HCT116 (cell line): ENCODE results near the gene TMEM209. TPM values are rescaled to one million over a fixed set of nuclear protein-coding genes. Genes with fewer than 3 reads are reported as not detected.
"Not testable (repeated sequence)": the region's sequence is repeated elsewhere in the genome, so short reads cannot be mapped to it uniquely, and the experiment has no call there.

ENCODE experiments used
- ATAC-seq: fragments of 200-7000 bp; cut with Tn5 transposase; 2 replicates; pipeline ENCODE4 v1.9.1; 2020; ENCODE audit warnings: mild to moderate bottlenecking, moderate library complexity
- BruUV-seq: library from RNA; stranded (reverse); fragments of 400-500 nt; replicated peaks from 2 replicates; lab custom pipeline; 2021; lab: Mats Ljungman, UMichigan
- CTCF ChIA-PET: fragments of 300-600 bp; sonication (Branson Sonifier 250); formaldehyde crosslinking; loops from one replicate; lab custom pipeline; 2021; ENCODE audit warnings: antibody characterized with exemption; lab: Charles Lee
- POLR2A ChIA-PET: fragments of 300-600, 350-600 bp; sonication (Branson Sonifier 250); formaldehyde crosslinking; loops from one replicate; lab custom pipeline; 2021; ENCODE audit warnings: antibody characterized with exemption; lab: Charles Lee
- RAD21 ChIA-PET, 2 experiments: fragments of 300-600 bp; sonication (Branson Sonifier 250); formaldehyde crosslinking; loops; one replicate each; lab custom pipeline; 2023; ENCODE audit warnings: low total read pairs in 2 of 2; ENCODE audit not compliant: uncharacterized antibody in 2 of 2, unreplicated experiment in 2 of 2, low non-redundant PET in 1 of 2; lab: Charles Lee
- DNase-seq: peaks from one replicate; pipeline ENCODE4 v3.0.0-alpha.2; 2010; ENCODE audit warnings: low read depth, low spot score
- H2AFZ ChIP-seq: fragments of 200-600 bp; shearing (Covaris generic), sonication (generic); 2 replicates; pipeline ENCODE4 v1.6.1; 2017; ENCODE audit warnings: low read depth, mixed run types, mixed read lengths, antibody characterized with exemption, low read length; ENCODE audit not compliant: poor library complexity, severe bottlenecking
- H3K27ac ChIP-seq: 2 replicates; pipeline ENCODE4 v1.5.1; 2012; ENCODE audit warnings: low read depth, low read length
- H3K27me3 ChIP-seq: fragments of 200-600 bp; sonication (generic); 2 replicates; pipeline ENCODE4 v1.6.1; 2016; ENCODE audit warnings: mixed run types, low read length, mixed read lengths; ENCODE audit not compliant: insufficient read depth
- H3K36me3 ChIP-seq, 2 experiments: fragments of 200-500 bp in 1 of 2; fragments of 200-600 bp in 1 of 2; sonication (Bioruptor generic) in 1 of 2; sonication (generic) in 1 of 2; 2 replicates each; pipeline versions ENCODE4 v1.5.1 to v1.6.1; 2014 to 2016; ENCODE audit warnings: low read length in 2 of 2, inconsistent platforms in 1 of 2, mixed read lengths in 1 of 2, mixed run types in 1 of 2; ENCODE audit not compliant: insufficient read depth in 2 of 2, control insufficient read depth in 1 of 2
- H3K4me1 ChIP-seq, 2 experiments: fragments of 200-600 bp in 1 of 2; sonication (generic) in 1 of 2; 2 replicates each; pipeline versions ENCODE4 v1.5.1 to v1.6.1; 2012 to 2017; ENCODE audit warnings: low read length in 2 of 2, inconsistent platforms in 1 of 2, mild to moderate bottlenecking in 1 of 2, mixed read lengths in 1 of 2, mixed run types in 1 of 2, moderate library complexity in 1 of 2; ENCODE audit not compliant: insufficient read depth in 2 of 2, control insufficient read depth in 1 of 2
- H3K4me2 ChIP-seq: fragments of 200-600 bp; sonication (generic); 2 replicates; pipeline ENCODE4 v1.6.1; 2017; ENCODE audit warnings: mixed run types, low read length, mixed read lengths
- H3K4me3 ChIP-seq, 2 experiments: fragments of 200-600 bp in 1 of 2; sonication (generic) in 1 of 2; replicated peaks in 1 of 2; 2 replicates each; pipeline ENCODE4 v1.5.1; 2011 to 2016; ENCODE audit warnings: low read length in 2 of 2, control low read depth in 1 of 2, low read depth in 1 of 2, mild to moderate bottlenecking in 1 of 2, mixed read lengths in 1 of 2, mixed run types in 1 of 2
- H3K79me2 ChIP-seq: fragments of 200-600 bp; sonication (generic); 2 replicates; pipeline ENCODE4 v1.6.1; 2017; ENCODE audit warnings: mild to moderate bottlenecking, mixed run types, low read length, moderate library complexity, mixed read lengths; ENCODE audit not compliant: insufficient read depth
- H3K9ac ChIP-seq: fragments of 200-600 bp; sonication (generic); 2 replicates; pipeline ENCODE4 v1.6.1; 2016; ENCODE audit warnings: low read length, mixed read lengths
- H3K9me2 ChIP-seq: fragments of 200-600 bp; sonication (generic), shearing (Covaris generic); 2 replicates; pipeline ENCODE4 v1.6.1; 2017; ENCODE audit warnings: mixed run types, mild to moderate bottlenecking, moderate library complexity; ENCODE audit not compliant: insufficient read depth
- H3K9me3 ChIP-seq, 2 experiments: fragments of 200-500 bp in 1 of 2; fragments of 200-600 bp in 1 of 2; sonication (Bioruptor generic) in 1 of 2; sonication (generic) in 1 of 2; 2 replicates each; pipeline ENCODE4 v1.6.1; 2014 to 2017; ENCODE audit warnings: low read length in 2 of 2, mixed read lengths in 2 of 2, inconsistent platforms in 1 of 2, low read depth in 1 of 2, mild to moderate bottlenecking in 1 of 2, mixed run types in 1 of 2, moderate library complexity in 1 of 2; ENCODE audit not compliant: control insufficient read depth in 1 of 2, insufficient read depth in 1 of 2
- H4K20me1 ChIP-seq: fragments of 200-600 bp; sonication (generic), shearing (Covaris generic); 2 replicates; pipeline ENCODE4 v1.6.1; 2017; ENCODE audit warnings: mixed run types, mild to moderate bottlenecking, moderate library complexity; ENCODE audit not compliant: insufficient read depth
- ELF1 ChIP-seq: IDR thresholded peaks from 2 replicates; pipeline ENCODE4 v1.6.1; 2012; ENCODE audit warnings: low read depth, borderline replicate concordance
- EZH2phosphoT487 ChIP-seq: fragments of 200-600 bp; IDR thresholded peaks from 2 replicates; pipeline ENCODE4 v1.6.1; 2018; ENCODE audit warnings: antibody characterized with exemption, borderline replicate concordance
- JUND ChIP-seq: IDR thresholded peaks from 2 replicates; pipeline ENCODE4 v1.6.1; 2012
- MAX ChIP-seq: IDR thresholded peaks from 2 replicates; pipeline ENCODE4 v1.6.1; 2012
- POLR2AphosphoS5 ChIP-seq: IDR thresholded peaks from 2 replicates; pipeline ENCODE4 v1.6.1; 2011; ENCODE audit warnings: mild to moderate bottlenecking, low read depth, low read length, moderate library complexity
- SP1 ChIP-seq: IDR thresholded peaks from 2 replicates; pipeline ENCODE4 v1.6.1; 2012; ENCODE audit warnings: low read depth
- YY1 ChIP-seq: IDR thresholded peaks from 2 replicates; pipeline ENCODE4 v1.6.1; 2011; ENCODE audit warnings: low read length, low read depth, moderate library complexity, mild to moderate bottlenecking; ENCODE audit not compliant: insufficient replicate concordance; ENCODE audit errors: extremely low read depth
- ZFX ChIP-seq: fragments of 450-650 bp; IDR thresholded peaks from 2 replicates; pipeline ENCODE4 v1.6.1; 2017
- ZNF274 ChIP-seq: fragments of 200-500 bp; sonication (Bioruptor generic); IDR thresholded peaks from 2 replicates; pipeline ENCODE4 v1.6.1; 2014; ENCODE audit warnings: mild to moderate bottlenecking, low read depth, low read length, inconsistent platforms
- intact Hi-C: fragments of 100-400 bp; cut with micrococcal nuclease; formaldehyde crosslinking; loops from 2 replicates; pipeline ENCODE4 v1.10.0; 2022
- total RNA-seq: library from RNA; stranded (reverse); gene quantifications from one replicate; pipeline ENCODE4 v1.2.1, GENCODE V29; 2021; ENCODE audit not compliant: unreplicated experiment

Gene TMEM209
- total RNA-seq, 1 experiment from 2014 or later, result 35.8 TPM

- no peak overlapping the region for H3K9ac ChIP-seq
- H3K9me2 ChIP-seq, result no peaks in the 10 kb centered on the region
- H3K36me3 ChIP-seq, result no peaks in the 10 kb centered on the region
- ChIA-PET CTCF (no interaction called here), POLR2A (no interaction called here), RAD21 (no interaction called here)
- DNase-seq, result no peak
- no peaks in the 10 kb centered on the region for H3K79me2 ChIP-seq
- H3K9me3 ChIP-seq, result no peaks in the 10 kb centered on the region
- no peak overlapping the region for H3K4me3 ChIP-seq
- no peak overlapping the region for H3K4me2 ChIP-seq
- H3K27ac ChIP-seq, result no peak overlapping the region
- no peak overlapping the region for H2AFZ ChIP-seq
- H4K20me1 ChIP-seq, result no peaks in the 10 kb centered on the region
- no peaks in the 10 kb centered on the region for H3K27me3 ChIP-seq
- no TSS peak for BruUV-seq
- intact Hi-C loops, result no loop called here
- ATAC-seq, result no peak
- H3K4me1 ChIP-seq, result peaks cover 0 to 4% of the 10 kb centered on the region in 2 experiments; a peak in 1 of 4 replicates
- TF ChIP-seq MAX, result no peak
- no peak for TF ChIP-seq POLR2AphosphoS5
- no peak for TF ChIP-seq ZFX
- no peak for TF ChIP-seq SP1
- TF ChIP-seq EZH2phosphoT487, result no peak
- TF ChIP-seq ZNF274, result no peak
- no peak for TF ChIP-seq YY1
- TF ChIP-seq JUND, result no peak
Observed at GRCh38 chr7:130227883-130228575, 22.8 kb upstream of the TMEM209 start.

- H3K9ac ChIP-seq, result no peak overlapping the region
- ChIA-PET CTCF (no interaction called here), POLR2A (interaction anchor here (0.6 kb wide), 1 partner anchor 119 kb away, joined by 5 read pairs; no protein-coding TSS in a partner anchor), RAD21 (no interaction called here)
- ATAC-seq, result no peak
- no peaks in the 10 kb centered on the region for H3K9me2 ChIP-seq
- no peaks in the 10 kb centered on the region for H3K9me3 ChIP-seq
- intact Hi-C loops, result no loop called here
- H2AFZ ChIP-seq, result no peak overlapping the region
- no peak overlapping the region for H3K27ac ChIP-seq
- no peak overlapping the region for H3K4me2 ChIP-seq
- no peaks in the 10 kb centered on the region for H3K79me2 ChIP-seq
- H4K20me1 ChIP-seq, result no peaks in the 10 kb centered on the region
- TF ChIP-seq POLR2AphosphoS5 (no peak), ELF1 (no peak)
- TF ChIP-seq, all 23 proteins: peak for 0
- Histone ChIP-seq H3K27me3 (no peaks in the 10 kb centered on the region), H3K4me3 (no peak overlapping the region), H3K36me3 (no peaks in the 10 kb centered on the region), H3K4me1 (peaks cover 0 to 4% of the 10 kb centered on the region in 2 experiments; a peak in 1 of 4 replicates)
- BruUV-seq, result no TSS peak
- DNase-seq, result no peak
Observed at GRCh38 chr7:130226333-130226732, 21.1 kb upstream of the TMEM209 start.

GRCh38 chr7:130224923-130225322 is 19.7 kb upstream of the TMEM209 start:
- H2AFZ ChIP-seq, intact Hi-C loops, H3K9me2 ChIP-seq, DNase-seq, H3K27me3 ChIP-seq, H4K20me1 ChIP-seq, BruUV-seq, H3K9ac ChIP-seq, H3K4me3 ChIP-seq, H3K9me3 ChIP-seq, H3K79me2 ChIP-seq, POLR2A ChIA-PET, H3K36me3 ChIP-seq, ATAC-seq, H3K4me1 ChIP-seq, H3K4me2 ChIP-seq, RAD21 ChIA-PET, H3K27ac ChIP-seq: not testable (repeated sequence)
- CTCF ChIA-PET, result interaction anchor here (0.6 kb wide), 1 partner anchor 607 kb away, joined by 3 read pairs; no protein-coding TSS in a partner anchor
